ENCODE results near the gene SORBS1.

Gene SORBS1

DNA sequence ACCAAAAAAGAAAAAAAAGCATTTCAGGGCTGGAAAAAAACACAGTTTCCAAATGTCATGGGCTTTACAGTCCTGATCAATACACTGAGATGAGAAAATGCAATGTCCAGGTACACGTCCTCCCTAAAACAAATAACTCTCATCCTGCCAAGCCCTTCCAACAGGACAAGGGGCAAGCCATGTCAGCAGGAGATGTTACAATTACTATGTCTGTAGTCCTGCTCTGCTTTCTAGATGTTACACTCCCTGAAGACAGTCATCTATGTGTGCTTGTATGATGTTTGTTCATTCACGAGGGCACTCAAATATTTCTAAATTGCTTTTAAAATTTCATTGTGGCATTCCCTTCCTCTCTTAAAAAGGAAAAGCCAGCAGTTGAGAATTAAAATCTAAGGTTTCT lies 103.2 kb downstream of the SORBS1 start:
- Histone ChIP-seq H3K4me1 (ENCODE audit: control insufficient read depth, low read depth, low read length) (peaks cover 7% of the 10 kb centered on the region), H4K5ac (ENCODE audit: low read length) (no peak overlapping the region), H3K27me3 (ENCODE audit: insufficient read depth, low read length, poor library complexity) (no peaks in the 10 kb centered on the region), H2BK15ac (replicated peaks; ENCODE audit: low read depth) (no peak overlapping the region), H4K8ac (ENCODE audit: low read depth, low read length) (no peak overlapping the region), H2BK120ac (ENCODE audit: low read depth, low read length) (no peak overlapping the region), H2BK5ac (ENCODE audit: low read length) (no peak overlapping the region), H2AK5ac (ENCODE audit: low read length) (no peak overlapping the region), H3K4me2 (ENCODE audit: low read length) (no peak overlapping the region), H3K27ac (ENCODE audit: low read depth, low read length) (no peak overlapping the region), H3K36me3 (ENCODE audit: control insufficient read depth, insufficient read depth, low read length) (no peaks in the 10 kb centered on the region), H3K79me1 (ENCODE audit: low read length) (no peaks in the 10 kb centered on the region), H3K4ac (ENCODE audit: low read depth, low read length) (no peak overlapping the region), H3K4me3 (ENCODE audit: low read length) (no peak overlapping the region), H3K9ac (ENCODE audit: low read length) (no peak overlapping the region), H3K56ac (ENCODE audit: low read length) (no peak overlapping the region), H3K79me2 (ENCODE audit: control insufficient read depth, insufficient read depth, low read length) (no peaks in the 10 kb centered on the region), H3K18ac (ENCODE audit: low read length) (no peak overlapping the region), H3K23ac (ENCODE audit: low read length) (no peak overlapping the region)
- WGBS (ENCODE audit: extremely low coverage, insufficient coverage, low lambda C conversion rate): no CpG with 5 or more reads among the region's 2 CpGs
- DNase-seq: no peak

- DNase-seq: no peak
- H3K23ac ChIP-seq (ENCODE audit: low read length): no peak overlapping the region
- no CpG with 5 or more reads among the region's 5 CpGs for WGBS (ENCODE audit: extremely low coverage, insufficient coverage, low lambda C conversion rate)
- H3K18ac ChIP-seq (ENCODE audit: low read length): no peak overlapping the region
- H3K4me2 ChIP-seq (ENCODE audit: low read length): no peak overlapping the region
- H3K79me2 ChIP-seq (ENCODE audit: control insufficient read depth, insufficient read depth, low read length): no peaks in the 10 kb centered on the region
- H2BK5ac ChIP-seq (ENCODE audit: low read length): no peak overlapping the region
- no peak overlapping the region for H3K9ac ChIP-seq (ENCODE audit: low read length)
- no peak overlapping the region for H3K4me3 ChIP-seq (ENCODE audit: low read length)
- no peak overlapping the region for H2BK15ac ChIP-seq (replicated peaks; ENCODE audit: low read depth)
- H3K4ac ChIP-seq (ENCODE audit: low read depth, low read length): no peak overlapping the region
- H3K79me1 ChIP-seq (ENCODE audit: low read length): no peaks in the 10 kb centered on the region
- H3K27ac ChIP-seq (ENCODE audit: low read depth, low read length): no peak overlapping the region
- no peaks in the 10 kb centered on the region for H3K27me3 ChIP-seq (ENCODE audit: insufficient read depth, low read length, poor library complexity)
- no peak overlapping the region for H4K5ac ChIP-seq (ENCODE audit: low read length)
- H4K8ac ChIP-seq (ENCODE audit: low read depth, low read length): no peak overlapping the region
- no peaks in the 10 kb centered on the region for H3K36me3 ChIP-seq (ENCODE audit: control insufficient read depth, insufficient read depth, low read length)
- H2AK5ac ChIP-seq (ENCODE audit: low read length): no peak overlapping the region
- no peak overlapping the region for H3K56ac ChIP-seq (ENCODE audit: low read length)
- no peak overlapping the region for H2BK120ac ChIP-seq (ENCODE audit: low read depth, low read length)
- peaks cover 6% of the 10 kb centered on the region for H3K4me1 ChIP-seq (ENCODE audit: control insufficient read depth, low read depth, low read length)
Observed at GRCh38 chr10:95457319-95457886, 103.8 kb downstream of the SORBS1 start.

DNA sequence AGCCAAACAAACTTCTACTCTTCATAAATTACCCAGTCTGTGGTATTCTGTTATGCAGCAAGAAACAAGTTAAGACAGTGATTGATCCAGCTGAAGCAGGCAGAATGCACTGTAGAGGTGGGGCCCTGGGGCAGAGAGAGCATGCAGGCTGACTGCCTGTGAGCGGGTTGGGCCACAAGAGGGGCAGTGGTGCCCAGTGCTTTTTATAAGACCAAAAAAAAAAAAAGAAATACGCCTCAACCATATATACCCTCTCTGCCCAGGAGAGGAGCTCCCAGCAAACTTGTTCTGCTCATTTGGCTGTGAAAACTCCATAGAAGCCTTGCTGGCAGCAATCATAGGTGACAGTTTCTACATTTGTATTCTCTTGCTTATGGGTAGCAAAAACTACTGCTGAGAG lies 104.7 kb downstream of the SORBS1 start:
- H3K36me3 ChIP-seq (ENCODE audit: control insufficient read depth, insufficient read depth, low read length): no peaks in the 10 kb centered on the region
- H4K5ac ChIP-seq (ENCODE audit: low read length): no peak overlapping the region
- H3K27me3 ChIP-seq (ENCODE audit: insufficient read depth, low read length, poor library complexity): no peaks in the 10 kb centered on the region
- no peak overlapping the region for H2BK5ac ChIP-seq (ENCODE audit: low read length)
- H3K56ac ChIP-seq (ENCODE audit: low read length): no peak overlapping the region
- H3K9ac ChIP-seq (ENCODE audit: low read length): no peak overlapping the region
- no peak overlapping the region for H3K4ac ChIP-seq (ENCODE audit: low read depth, low read length)
- no peaks in the 10 kb centered on the region for H3K79me1 ChIP-seq (ENCODE audit: low read length)
- no peak overlapping the region for H3K18ac ChIP-seq (ENCODE audit: low read length)
- no peak overlapping the region for H4K8ac ChIP-seq (ENCODE audit: low read depth, low read length)
- no peaks in the 10 kb centered on the region for H3K79me2 ChIP-seq (ENCODE audit: control insufficient read depth, insufficient read depth, low read length)
- peaks cover 6% of the 10 kb centered on the region for H3K4me1 ChIP-seq (ENCODE audit: control insufficient read depth, low read depth, low read length)
- peak; percentile 42 for DNase-seq
- no peak overlapping the region for H3K23ac ChIP-seq (ENCODE audit: low read length)
- no CpG with 5 or more reads among the region's 2 CpGs for WGBS (ENCODE audit: extremely low coverage, insufficient coverage, low lambda C conversion rate)
- no peak overlapping the region for H3K4me2 ChIP-seq (ENCODE audit: low read length)
- no peak overlapping the region for H2BK15ac ChIP-seq (replicated peaks; ENCODE audit: low read depth)
- H2AK5ac ChIP-seq (ENCODE audit: low read length): no peak overlapping the region
- no peak overlapping the region for H2BK120ac ChIP-seq (ENCODE audit: low read depth, low read length)
- H3K4me3 ChIP-seq (ENCODE audit: low read length): no peak overlapping the region
- H3K27ac ChIP-seq (ENCODE audit: low read depth, low read length): no peak overlapping the region

DNA sequence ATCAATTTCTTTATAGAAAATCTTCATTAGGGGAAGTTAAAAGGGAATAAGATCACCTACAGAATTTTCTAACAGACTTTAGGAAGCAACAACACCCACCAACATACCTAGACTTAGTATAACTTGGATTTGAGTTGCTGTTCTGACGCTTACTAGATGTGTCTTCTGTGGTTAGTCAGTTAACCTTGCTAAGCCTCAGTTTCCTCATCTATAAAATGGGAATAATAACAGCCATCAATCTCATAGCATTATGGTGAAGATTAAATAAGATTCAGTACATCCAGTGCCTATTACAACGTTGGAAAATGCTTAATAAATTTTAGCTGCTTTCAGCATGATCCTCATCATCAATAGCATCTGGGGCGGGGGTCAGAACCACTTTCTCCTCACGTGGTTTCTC lies 106.2 kb downstream of the SORBS1 start:
- Histone ChIP-seq H3K9ac (ENCODE audit: low read length) (no peak overlapping the region), H3K18ac (ENCODE audit: low read length) (no peak overlapping the region), H2AK5ac (ENCODE audit: low read length) (no peak overlapping the region), H3K79me1 (ENCODE audit: low read length) (no peaks in the 10 kb centered on the region), H2BK5ac (ENCODE audit: low read length) (no peak overlapping the region), H2BK120ac (ENCODE audit: low read depth, low read length) (no peak overlapping the region), H3K79me2 (ENCODE audit: control insufficient read depth, insufficient read depth, low read length) (no peaks in the 10 kb centered on the region), H3K23ac (ENCODE audit: low read length) (no peak overlapping the region), H3K27me3 (ENCODE audit: insufficient read depth, low read length, poor library complexity) (no peaks in the 10 kb centered on the region), H2BK15ac (replicated peaks; ENCODE audit: low read depth) (no peak overlapping the region), H3K36me3 (ENCODE audit: control insufficient read depth, insufficient read depth, low read length) (no peaks in the 10 kb centered on the region), H3K4me1 (ENCODE audit: control insufficient read depth, low read depth, low read length) (peaks cover 11% of the 10 kb centered on the region), H3K27ac (ENCODE audit: low read depth, low read length) (no peak overlapping the region), H3K4me3 (ENCODE audit: low read length) (no peak overlapping the region), H3K4me2 (ENCODE audit: low read length) (no peak overlapping the region), H4K8ac (ENCODE audit: low read depth, low read length) (no peak overlapping the region), H3K56ac (ENCODE audit: low read length) (no peak overlapping the region), H3K4ac (ENCODE audit: low read depth, low read length) (no peak overlapping the region), H4K5ac (ENCODE audit: low read length) (no peak overlapping the region)
- DNase-seq: no peak
- WGBS (ENCODE audit: extremely low coverage, insufficient coverage, low lambda C conversion rate): no CpG with 5 or more reads among the region's 4 CpGs

- H2BK5ac ChIP-seq (ENCODE audit: low read length): no peak overlapping the region
- H3K23ac ChIP-seq (ENCODE audit: low read length): no peak overlapping the region
- no CpG with 5 or more reads among the region's 3 CpGs for WGBS (ENCODE audit: extremely low coverage, insufficient coverage, low lambda C conversion rate)
- no peaks in the 10 kb centered on the region for H3K27me3 ChIP-seq (ENCODE audit: insufficient read depth, low read length, poor library complexity)
- no peak overlapping the region for H4K5ac ChIP-seq (ENCODE audit: low read length)
- DNase-seq: no peak
- no peak overlapping the region for H2BK120ac ChIP-seq (ENCODE audit: low read depth, low read length)
- no peaks in the 10 kb centered on the region for H3K79me2 ChIP-seq (ENCODE audit: control insufficient read depth, insufficient read depth, low read length)
- H4K8ac ChIP-seq (ENCODE audit: low read depth, low read length): no peak overlapping the region
- no peak overlapping the region for H3K9ac ChIP-seq (ENCODE audit: low read length)
- H3K4me3 ChIP-seq (ENCODE audit: low read length): no peak overlapping the region
- H2BK15ac ChIP-seq (replicated peaks; ENCODE audit: low read depth): no peak overlapping the region
- H3K4ac ChIP-seq (ENCODE audit: low read depth, low read length): no peak overlapping the region
- no peak overlapping the region for H3K4me2 ChIP-seq (ENCODE audit: low read length)
- no peaks in the 10 kb centered on the region for H3K36me3 ChIP-seq (ENCODE audit: control insufficient read depth, insufficient read depth, low read length)
- peaks cover 8% of the 10 kb centered on the region for H3K4me1 ChIP-seq (ENCODE audit: control insufficient read depth, low read depth, low read length)
- H3K18ac ChIP-seq (ENCODE audit: low read length): no peak overlapping the region
- no peak overlapping the region for H2AK5ac ChIP-seq (ENCODE audit: low read length)
- no peak overlapping the region for H3K27ac ChIP-seq (ENCODE audit: low read depth, low read length)
- no peaks in the 10 kb centered on the region for H3K79me1 ChIP-seq (ENCODE audit: low read length)
- no peak overlapping the region for H3K56ac ChIP-seq (ENCODE audit: low read length)
Observed at GRCh38 chr10:95454356-95454755, 106.8 kb downstream of the SORBS1 start.

All from mesendoderm (in vitro differentiated cells).